Nephron (organoid): ENCODE measurements around the gene UTP20.

Source experiments
- H3K27ac Mint-ChIP-seq, 3 experiments: 2 replicates each; pipeline ENCODE4 v1.8.0; 2020; ENCODE audit warnings: mixed read lengths in 3 of 3, mild to moderate bottlenecking in 2 of 3, moderate library complexity in 1 of 3
- H3K27me3 Mint-ChIP-seq: 2 replicates; pipeline ENCODE4 v1.8.0; 2021; ENCODE audit warnings: low read depth, mild to moderate bottlenecking, moderate library complexity, mixed read lengths
- H3K36me3 Mint-ChIP-seq: 2 replicates; pipeline ENCODE4 v1.8.0; 2020; ENCODE audit warnings: low read depth, mixed read lengths
- H3K4me1 Mint-ChIP-seq: 2 replicates; pipeline ENCODE4 v1.8.0; 2020; ENCODE audit warnings: mixed read lengths
- H3K4me3 Mint-ChIP-seq, 3 experiments: 2 replicates each; pipeline ENCODE4 v1.8.0; 2020; ENCODE audit warnings: mild to moderate bottlenecking in 3 of 3, mixed read lengths in 3 of 3, moderate library complexity in 2 of 3
- H3K9me3 Mint-ChIP-seq: 2 replicates; pipeline ENCODE4 v1.8.0; 2020; ENCODE audit warnings: mixed read lengths
- TF ChIP-seq, protein P1 (sequence below), 3 experiments: fragments of 200-600 bp; sonication (generic); IDR thresholded peaks; one replicate each; pipeline ENCODE4 v1.5.0; 2021; ENCODE audit warnings: antibody characterized with exemption in 3 of 3; ENCODE audit not compliant: unreplicated experiment in 3 of 3

UTP20 gene

DNA sequence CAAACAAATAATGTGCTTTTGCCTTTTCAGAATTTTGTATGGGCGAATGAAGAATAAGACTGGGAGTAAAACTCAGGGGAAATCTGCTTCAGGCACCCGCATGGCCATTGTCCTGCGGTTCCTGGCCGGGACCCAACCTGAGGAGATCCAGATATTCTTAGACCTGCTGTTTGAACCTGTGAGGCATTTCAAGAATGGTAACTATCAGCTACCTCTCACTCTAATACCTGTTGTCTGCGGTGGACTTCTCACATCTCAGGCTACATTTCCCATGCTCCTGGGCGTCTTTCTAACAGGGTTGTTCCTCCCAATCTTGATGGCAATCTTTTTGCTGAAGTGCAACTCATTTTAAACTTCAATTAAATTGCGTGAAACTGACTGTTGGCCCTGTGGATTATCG lies 47.1 kb downstream of the UTP20 start:
- TF ChIP-seq, protein P1, sequence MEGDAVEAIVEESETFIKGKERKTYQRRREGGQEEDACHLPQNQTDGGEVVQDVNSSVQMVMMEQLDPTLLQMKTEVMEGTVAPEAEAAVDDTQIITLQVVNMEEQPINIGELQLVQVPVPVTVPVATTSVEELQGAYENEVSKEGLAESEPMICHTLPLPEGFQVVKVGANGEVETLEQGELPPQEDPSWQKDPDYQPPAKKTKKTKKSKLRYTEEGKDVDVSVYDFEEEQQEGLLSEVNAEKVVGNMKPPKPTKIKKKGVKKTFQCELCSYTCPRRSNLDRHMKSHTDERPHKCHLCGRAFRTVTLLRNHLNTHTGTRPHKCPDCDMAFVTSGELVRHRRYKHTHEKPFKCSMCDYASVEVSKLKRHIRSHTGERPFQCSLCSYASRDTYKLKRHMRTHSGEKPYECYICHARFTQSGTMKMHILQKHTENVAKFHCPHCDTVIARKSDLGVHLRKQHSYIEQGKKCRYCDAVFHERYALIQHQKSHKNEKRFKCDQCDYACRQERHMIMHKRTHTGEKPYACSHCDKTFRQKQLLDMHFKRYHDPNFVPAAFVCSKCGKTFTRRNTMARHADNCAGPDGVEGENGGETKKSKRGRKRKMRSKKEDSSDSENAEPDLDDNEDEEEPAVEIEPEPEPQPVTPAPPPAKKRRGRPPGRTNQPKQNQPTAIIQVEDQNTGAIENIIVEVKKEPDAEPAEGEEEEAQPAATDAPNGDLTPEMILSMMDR (IDR thresholded peaks at IDR 0.05; ENCODE audit: unreplicated experiment in 3 of 3), result no peak
- H3K36me3 Mint-ChIP-seq, result peaks cover 38% of the 10 kb centered on the region
- no peaks in the 10 kb centered on the region for H3K4me1 Mint-ChIP-seq
- peak overlapping the region in 2 of 3 experiments; percentile 33 for H3K27ac Mint-ChIP-seq
- H3K9me3 Mint-ChIP-seq, result no peaks in the 10 kb centered on the region
- H3K27me3 Mint-ChIP-seq, result no peaks in the 10 kb centered on the region
- H3K4me3 Mint-ChIP-seq, result no peak overlapping the region

DNA sequence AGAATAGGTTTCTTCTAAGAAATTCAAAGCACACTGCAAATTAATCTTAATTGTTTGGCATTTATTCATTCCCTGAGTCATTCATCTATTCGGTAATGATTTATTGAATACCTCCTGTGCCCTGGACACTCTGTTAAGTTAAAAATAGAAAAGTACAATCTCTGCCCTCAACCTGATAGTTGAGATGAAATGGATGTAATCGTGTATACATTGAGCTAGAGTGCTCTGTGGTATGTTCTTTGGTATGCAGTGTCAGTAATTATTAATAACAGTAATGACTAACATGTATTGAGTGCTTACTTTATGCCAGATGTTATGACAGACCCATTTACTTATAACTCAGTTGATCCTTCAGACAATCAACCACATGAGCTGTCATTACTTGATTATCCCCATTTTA lies 47.6 kb downstream of the UTP20 start:
- Mint-ChIP-seq H3K27me3 (no peaks in the 10 kb centered on the region), H3K4me1 (no peaks in the 10 kb centered on the region), H3K9me3 (no peaks in the 10 kb centered on the region), H3K27ac (peak overlapping the region in 2 of 3 experiments; percentile 33), H3K36me3 (peaks cover 38% of the 10 kb centered on the region), H3K4me3 (no peak overlapping the region)
- TF ChIP-seq, protein P1 (IDR thresholded peaks at IDR 0.05; ENCODE audit: unreplicated experiment in 3 of 3), result no peak

DNA sequence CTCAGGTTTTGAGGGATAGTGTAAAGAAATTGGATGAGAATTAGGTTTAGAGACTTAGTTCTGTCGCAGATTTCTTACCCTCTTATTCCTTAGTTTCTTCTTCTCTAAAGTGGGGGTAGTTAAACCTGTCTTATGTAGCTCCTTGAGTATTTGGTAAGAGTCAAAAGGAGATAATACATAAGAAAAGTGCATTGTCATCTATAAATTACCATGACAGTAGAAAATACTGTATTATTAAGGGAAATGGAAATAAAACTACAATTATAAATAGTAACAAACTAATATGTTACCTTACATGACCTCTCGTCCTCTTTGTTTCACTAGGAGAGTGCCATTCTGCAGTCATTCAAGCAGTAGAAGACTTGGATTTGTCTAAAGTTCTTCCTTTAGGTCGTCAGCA lies 49.0 kb downstream of the UTP20 start:
- Mint-ChIP-seq H3K36me3 (peaks cover 42% of the 10 kb centered on the region), H3K27ac (no peak overlapping the region), H3K4me1 (no peaks in the 10 kb centered on the region), H3K9me3 (no peaks in the 10 kb centered on the region), H3K4me3 (no peak overlapping the region), H3K27me3 (no peaks in the 10 kb centered on the region)
- TF ChIP-seq, protein P1 (IDR thresholded peaks at IDR 0.05; ENCODE audit: unreplicated experiment in 3 of 3), result no peak

- TF ChIP-seq, protein P1 (IDR thresholded peaks at IDR 0.05; ENCODE audit: unreplicated experiment in 3 of 3), result no peak
- Mint-ChIP-seq H3K36me3 (peaks cover 47% of the 10 kb centered on the region), H3K27me3 (no peaks in the 10 kb centered on the region), H3K27ac (peak overlapping the region; percentile 13 to 86 (median 65)), H3K4me1 (no peaks in the 10 kb centered on the region), H3K9me3 (no peaks in the 10 kb centered on the region), H3K4me3 (no peak overlapping the region)
Measured at GRCh38 chr12:101330631-101331030, 50.7 kb downstream of the UTP20 start.

- peaks cover 31% of the 10 kb centered on the region for H3K36me3 Mint-ChIP-seq
- TF ChIP-seq, protein P1 (IDR thresholded peaks at IDR 0.05; ENCODE audit: unreplicated experiment in 3 of 3), result no peak
- H3K4me1 Mint-ChIP-seq, result no peaks in the 10 kb centered on the region
- H3K9me3 Mint-ChIP-seq, result no peaks in the 10 kb centered on the region
- H3K27me3 Mint-ChIP-seq, result no peaks in the 10 kb centered on the region
- no peak overlapping the region for H3K4me3 Mint-ChIP-seq
- H3K27ac Mint-ChIP-seq, result peak overlapping the region in 1 of 3 experiments; percentile 25
Measured at GRCh38 chr12:101336437-101336836, 56.5 kb downstream of the UTP20 start.

- Mint-ChIP-seq H3K4me1 (no peaks in the 10 kb centered on the region), H3K4me3 (no peak overlapping the region), H3K27me3 (no peaks in the 10 kb centered on the region), H3K9me3 (no peaks in the 10 kb centered on the region), H3K36me3 (peaks cover 36% of the 10 kb centered on the region), H3K27ac (no peak overlapping the region)
- TF ChIP-seq, protein P1 (IDR thresholded peaks at IDR 0.05; ENCODE audit: unreplicated experiment in 3 of 3), result no peak
Measured at GRCh38 chr12:101338087-101338486, 58.2 kb downstream of the UTP20 start.
